Activated naive CD4-positive, alpha-beta T cell (primary cell): ENCODE measurements around the gene FAM131B.
A peak's percentile ranks its signal among the peaks of the same experiment; 100 is the strongest.

Source experiments
- DNase-seq, 4 experiments: peaks; one replicate each; lab custom pipeline; 2025; lab: John Stamatoyannopoulos, UW

Gene FAM131B

GRCh38 chr7:143382126-143382790 is 19.7 kb upstream of the FAM131B start:
- no peak for DNase-seq

DNA sequence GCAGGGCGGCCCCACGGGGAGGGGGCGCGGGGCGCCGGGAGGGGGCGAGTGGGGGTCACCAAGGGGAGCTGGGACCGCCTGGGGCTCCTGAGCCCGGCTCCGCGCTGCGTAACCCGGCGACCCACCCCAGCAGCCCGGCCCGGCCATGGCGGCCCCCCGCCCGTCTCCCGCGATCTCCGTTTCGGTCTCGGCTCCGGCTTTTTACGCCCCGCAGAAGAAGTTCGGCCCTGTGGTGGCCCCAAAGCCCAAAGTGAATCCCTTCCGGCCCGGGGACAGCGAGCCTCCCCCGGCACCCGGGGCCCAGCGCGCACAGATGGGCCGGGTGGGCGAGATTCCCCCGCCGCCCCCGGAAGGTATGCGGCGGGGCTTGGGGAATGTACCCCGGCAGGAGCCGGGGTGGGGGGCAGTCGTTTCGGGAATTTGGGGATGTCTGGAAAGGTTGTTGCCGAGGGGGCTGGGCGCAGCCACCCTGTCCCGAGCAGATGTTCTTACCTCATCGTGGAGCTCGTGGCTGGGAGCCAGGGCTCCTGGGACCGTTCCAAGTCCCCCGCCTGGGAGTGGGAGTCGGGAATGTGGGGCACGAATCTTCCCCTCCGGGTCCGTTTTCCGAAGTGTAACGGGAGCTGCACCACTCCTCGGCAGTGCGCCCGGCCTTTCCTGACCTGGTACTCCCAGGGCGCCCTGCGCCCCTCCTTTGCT is 19.1 kb upstream of the FAM131B start:
- peak in 1 of 4 experiments; percentile 46 for DNase-seq

DNA sequence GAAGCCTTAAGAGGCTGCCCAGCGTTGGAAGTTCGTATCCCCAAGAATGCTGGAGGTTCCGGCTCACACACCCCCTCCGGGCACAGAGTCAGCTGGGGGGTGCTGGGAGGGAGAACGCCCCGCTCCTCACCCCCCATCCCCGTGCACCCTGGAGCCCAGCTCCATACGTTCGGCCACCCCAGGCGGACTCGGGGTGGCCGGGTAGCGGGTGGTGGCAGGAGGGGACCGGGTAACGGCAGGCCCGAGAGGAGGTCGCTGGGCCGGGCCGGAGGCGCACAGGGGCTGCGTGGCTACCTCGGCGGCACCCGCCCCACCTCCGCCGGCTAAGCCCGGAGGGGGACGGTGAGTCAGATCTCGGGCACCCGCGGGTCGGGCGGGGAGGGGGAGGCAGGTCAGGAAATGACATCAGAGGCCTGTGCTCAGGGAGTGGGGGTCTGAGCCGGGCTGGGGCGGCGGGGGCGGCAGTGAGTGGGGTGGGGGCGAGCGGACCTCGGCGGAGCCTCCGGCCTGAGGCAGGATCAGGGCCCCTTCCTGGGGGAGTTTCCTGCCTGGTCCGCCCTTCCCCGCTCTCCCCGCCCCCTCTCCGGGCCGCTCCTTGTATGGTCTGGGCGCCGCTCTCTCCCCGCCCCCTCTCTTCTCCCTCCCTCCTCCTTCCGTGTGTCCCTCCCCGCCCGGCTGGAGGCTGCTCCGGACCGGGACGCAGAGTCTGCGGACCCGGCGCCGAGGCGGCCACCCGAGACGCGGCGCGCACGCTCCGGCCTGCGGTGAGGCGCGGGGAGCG is 18.3 kb upstream of the FAM131B start, which contains the start of gene ZYX:
ZYX (plus strand) TSS at position 700 of the 781 bp plus-strand sequence. CDS start 227 bp downstream, outside the sequence.
- peak; percentile 56 to 82 (median 64) for DNase-seq

- DNase-seq, result peak; percentile 68 to 87 (median 83)
Observed at GRCh38 chr7:143380260-143380645, 17.7 kb upstream of the FAM131B start.

GRCh38 chr7:143379611-143380259 is 17.2 kb upstream of the FAM131B start:
- DNase-seq, result no peak

DNA sequence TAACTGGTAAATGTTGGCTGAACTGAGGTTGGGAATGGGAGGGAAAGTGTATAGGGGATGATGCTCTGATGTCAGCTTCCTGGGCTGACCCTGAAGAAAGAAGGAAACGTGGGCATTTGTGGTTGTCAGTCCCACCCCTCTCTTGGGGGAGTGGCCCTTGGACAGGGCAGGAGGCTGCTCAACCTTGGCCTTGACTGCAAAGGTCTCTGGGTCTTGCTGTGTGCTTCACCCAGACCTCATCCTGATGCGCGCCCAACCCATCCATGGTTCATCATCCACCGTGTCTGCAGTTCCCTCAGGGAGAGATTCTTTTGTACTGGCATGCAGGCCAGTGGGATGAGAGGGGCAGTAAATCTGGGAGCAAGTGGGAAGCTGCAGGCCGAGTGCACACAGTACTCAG is 13.9 kb upstream of the FAM131B start:
- no peak for DNase-seq

GRCh38 chr7:143375298-143376034 is 13.0 kb upstream of the FAM131B start:
- peak in 1 of 4 experiments; percentile 13 for DNase-seq

DNA sequence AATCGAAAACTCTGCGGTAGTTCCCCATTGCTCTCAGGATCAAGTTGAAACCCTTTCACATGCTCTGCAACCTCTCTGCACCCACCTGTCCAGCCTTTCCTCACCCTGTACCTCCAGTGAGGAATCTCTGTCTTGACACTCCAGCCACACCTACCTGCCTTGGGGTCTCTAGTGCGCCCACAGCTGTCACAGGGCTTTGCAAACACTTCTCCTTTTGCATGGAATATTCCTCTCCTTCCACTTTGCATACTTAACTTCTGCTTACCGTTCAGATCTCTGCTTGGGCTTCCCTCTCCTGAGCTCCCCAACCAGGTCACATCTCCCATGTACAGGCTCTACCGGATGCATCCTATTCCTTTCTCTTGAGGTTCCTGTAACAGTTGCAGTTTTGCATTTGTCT is 12.0 kb upstream of the FAM131B start:
- DNase-seq, result no peak

DNA sequence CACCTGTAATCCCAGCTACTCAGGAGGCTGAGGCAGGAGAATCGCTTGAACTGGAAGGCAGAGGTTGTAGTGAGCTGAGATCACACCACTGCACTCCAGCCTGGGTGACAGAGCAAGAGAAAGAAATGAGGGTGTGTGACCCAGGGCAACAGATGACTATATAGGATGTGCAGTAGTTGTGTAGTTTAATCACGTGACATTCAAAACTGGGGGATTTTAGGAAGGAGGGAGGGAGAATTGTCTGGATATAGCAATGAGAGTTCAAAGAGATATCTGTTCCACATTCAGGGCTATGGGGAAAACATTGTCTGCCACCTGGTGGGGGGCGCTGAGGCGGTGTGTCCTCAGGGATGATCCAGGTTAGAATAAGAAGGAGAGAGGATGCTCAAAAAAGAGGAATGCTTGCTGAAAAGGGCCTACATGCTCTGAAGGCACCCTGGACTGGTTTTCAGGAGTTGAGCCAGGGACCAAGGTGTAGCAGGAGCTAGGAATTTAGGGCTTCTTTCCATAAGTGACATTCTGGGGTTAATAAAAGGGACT is 10.8 kb upstream of the FAM131B start:
- DNase-seq, result no peak

GRCh38 chr7:143372070-143372469 is 9.6 kb upstream of the FAM131B start:
- peak in 2 of 4 experiments; percentile 23 to 25 for DNase-seq

- no peak for DNase-seq
Observed at GRCh38 chr7:143369678-143370651, 7.5 kb upstream of the FAM131B start.

GRCh38 chr7:143368387-143368786 is 5.9 kb upstream of the FAM131B start:
- no peak for DNase-seq

GRCh38 chr7:143367972-143368371 is 5.5 kb upstream of the FAM131B start:
- no peak for DNase-seq

- DNase-seq, result no peak
Observed at GRCh38 chr7:143363016-143363937, 764 bp upstream of the FAM131B start.

DNA sequence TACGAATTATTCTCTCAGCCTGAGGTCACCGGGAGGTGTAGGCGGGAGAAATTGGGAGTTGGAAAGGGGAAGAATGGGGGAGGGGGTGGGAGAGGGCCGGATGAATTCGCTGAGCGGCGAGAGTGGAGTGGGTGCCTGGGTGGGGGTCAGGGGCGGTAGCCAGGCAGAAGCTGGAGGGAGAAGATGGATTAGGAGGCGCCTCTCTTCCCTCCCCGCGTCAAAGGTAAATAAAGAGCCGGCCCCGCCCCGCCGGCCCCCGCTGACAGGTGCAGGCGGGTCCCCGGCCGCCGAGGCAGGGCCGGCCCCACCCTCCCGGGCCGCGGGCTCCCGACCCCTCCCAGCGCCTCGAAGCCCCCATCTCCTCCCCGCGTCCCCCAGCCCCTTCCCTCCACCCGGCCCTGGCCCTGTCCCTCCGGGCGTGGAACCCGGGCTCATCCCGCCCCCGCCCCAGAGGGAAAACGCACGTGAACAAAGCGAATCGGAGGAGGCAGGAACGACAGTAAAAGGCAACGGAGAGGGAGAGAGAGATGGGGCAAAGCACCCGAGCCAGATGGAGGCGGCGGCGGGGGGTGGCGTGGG is 872 bp downstream of the FAM131B start:
- no peak for DNase-seq

DNA sequence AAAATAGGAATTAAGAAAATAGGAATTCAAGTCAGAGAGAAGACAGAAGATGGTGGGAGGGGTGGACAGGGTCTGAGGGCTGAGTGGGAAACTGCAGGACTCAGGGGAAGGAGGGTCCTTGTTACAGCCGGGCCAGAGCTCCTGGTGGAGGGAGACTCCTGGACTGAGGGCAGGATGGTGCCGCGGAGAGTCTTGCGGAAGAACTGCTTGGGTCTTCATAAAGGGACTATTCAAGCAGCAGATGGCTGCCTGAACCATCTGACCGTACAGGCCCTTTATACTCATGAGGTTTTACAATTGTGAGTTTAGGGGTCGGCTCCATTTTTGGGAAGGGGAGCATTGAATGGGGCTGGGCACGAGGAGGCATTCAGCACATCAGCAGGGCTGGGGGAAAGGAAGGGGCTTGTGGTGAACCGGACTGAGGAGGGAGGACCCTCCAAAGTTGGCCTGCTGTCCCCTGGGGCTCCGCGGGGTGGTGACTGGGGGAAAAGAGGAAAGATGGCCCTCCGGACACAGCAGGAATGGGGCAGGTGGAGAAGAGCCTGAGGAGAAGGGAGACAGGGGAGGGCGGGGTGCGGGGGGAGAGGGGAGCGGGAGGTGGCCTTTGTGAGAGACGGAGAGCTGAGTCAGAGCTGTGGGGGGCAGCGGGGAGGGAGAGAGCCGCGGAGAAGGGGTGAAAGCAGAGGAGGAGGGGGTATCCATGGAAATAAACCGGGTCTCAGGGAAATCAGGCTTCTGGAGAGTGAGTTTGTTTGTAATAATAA is 1.5 kb downstream of the FAM131B start:
- DNase-seq, result no peak

DNA sequence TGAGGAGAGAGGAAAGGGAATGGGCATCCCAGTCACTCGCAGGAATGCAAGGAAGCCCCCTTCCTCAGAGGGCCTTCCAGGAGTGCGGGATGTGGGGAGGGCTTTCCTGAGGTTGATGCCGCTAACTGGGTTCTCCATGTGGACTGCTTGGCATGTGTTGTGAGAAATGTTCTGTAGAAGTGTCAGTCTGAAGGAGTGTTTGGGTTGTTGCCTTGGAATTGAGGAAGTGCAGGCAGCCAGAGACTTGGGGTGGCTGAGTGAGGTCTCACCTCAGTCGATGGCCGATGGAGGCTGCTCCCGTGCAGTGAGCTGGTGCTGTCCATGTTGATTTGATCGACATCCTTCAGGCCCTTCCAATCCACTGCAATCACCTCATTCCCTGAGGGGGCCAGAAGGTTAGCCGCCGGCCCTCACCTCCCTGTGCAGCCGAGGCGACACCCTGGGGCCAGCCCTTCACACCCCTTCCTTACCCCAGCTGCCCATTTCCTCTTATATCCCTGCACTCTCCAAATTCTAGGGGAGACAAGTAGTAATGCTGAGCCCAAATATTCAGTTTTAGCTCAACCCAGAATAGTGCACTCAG is 2.7 kb downstream of the FAM131B start:
- no peak for DNase-seq
